A549 (cell line): ENCODE data around the gene PDE6C.
"Not testable (repeated sequence)": the region's sequence is repeated elsewhere in the genome, so short reads cannot be mapped to it uniquely, and the experiment has no call there.

Experiments used
- CTCF ChIP-seq: fragments of >200 bp; sonication (Bioruptor Twin); formaldehyde crosslinking; IDR thresholded peaks from 3 replicates; pipeline ENCODE4 v1.5.1; 2016
- ELK1 ChIP-seq: fragments of 150-350 bp; IDR thresholded peaks from 2 replicates; pipeline ENCODE4 v1.6.1; 2014; ENCODE audit warnings: low read depth, mild to moderate bottlenecking, low read length
- EP300 ChIP-seq, 2 experiments: fragments of >200 bp; sonication (Bioruptor Twin); formaldehyde crosslinking; IDR thresholded peaks; 2 replicates in 1 of 2; 3 replicates in 1 of 2; pipeline ENCODE4 v1.6.1; 2016 to 2017
- JUNB ChIP-seq: fragments of >200 bp; sonication (Bioruptor Twin); formaldehyde crosslinking; IDR thresholded peaks from 2 replicates; pipeline ENCODE4 v1.6.1; 2016
- KDM1A ChIP-seq: fragments of 200-600 bp; sonication (generic); IDR thresholded peaks from 2 replicates; pipeline ENCODE4 v1.6.1; 2016; ENCODE audit warnings: low read depth, mild to moderate bottlenecking
- MAFK ChIP-seq: fragments of 450-650 bp; IDR thresholded peaks from 2 replicates; pipeline ENCODE4 v1.6.1; 2014; ENCODE audit not compliant: partially characterized antibody
- NR3C1 ChIP-seq: fragments of >200 bp; sonication (Bioruptor Twin); formaldehyde crosslinking; IDR thresholded peaks from 3 replicates; pipeline ENCODE4 v1.6.1; 2017
- POLR2A ChIP-seq: IDR thresholded peaks from 2 replicates; pipeline ENCODE4 v1.6.1; 2012; ENCODE audit warnings: mild to moderate bottlenecking, low read length
- POLR2AphosphoS2 ChIP-seq: conservative IDR thresholded peaks from 2 replicates; pipeline ENCODE4 v1.6.1; 2012; ENCODE audit warnings: low read length, improper control_type of control experiment, inconsistent platforms
- RAD21 ChIP-seq, 2 experiments: fragments of >200 bp in 1 of 2; sonication (Bioruptor Twin) in 1 of 2; formaldehyde crosslinking in 1 of 2; IDR thresholded peaks in 1 of 2; conservative IDR thresholded peaks in 1 of 2; 2 replicates in 1 of 2; 3 replicates in 1 of 2; pipeline ENCODE4 v1.6.1; 2012 to 2018; ENCODE audit warnings: inconsistent platforms in 1 of 2
- TFCP2L1 ChIP-seq: fragments of 250-450 bp; sonication (Bioruptor Pico); IDR thresholded peaks from 2 replicates; pipeline ENCODE4 v1.5.0; 2021; ENCODE audit warnings: mild to moderate bottlenecking
- TF ChIP-seq, protein P1 (sequence below): fragments of 450-650 bp; IDR thresholded peaks from 2 replicates; pipeline ENCODE4 v1.6.1; 2014; ENCODE audit warnings: antibody characterized with exemption
- TF ChIP-seq, protein P2 (sequence below): IDR thresholded peaks from 2 replicates; pipeline ENCODE4 v1.6.1; 2012

DNA sequence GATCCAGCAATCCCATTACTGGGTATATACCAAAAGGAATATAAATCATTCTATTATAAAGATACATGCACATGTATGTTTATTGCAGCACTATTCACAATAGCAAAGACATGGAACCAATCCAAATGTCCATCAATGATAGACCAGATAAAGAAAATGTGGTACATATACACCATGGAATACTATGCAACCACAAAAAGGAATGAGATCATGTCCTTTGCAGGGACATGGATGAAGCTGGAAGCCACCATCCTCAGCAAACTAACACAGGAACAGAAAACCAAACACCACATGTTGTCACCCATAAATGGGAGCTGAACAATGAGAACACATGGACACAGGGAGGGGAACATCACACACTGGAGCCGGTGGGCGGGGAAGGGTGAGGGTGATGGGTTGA lies 84.2 kb downstream of the PDE6C start:
- not testable (repeated sequence) for TF ChIP-seq CTCF; POLR2AphosphoS2; EP300 (IDR thresholded peaks at IDR 0.05); TFCP2L1 (CRISPR knock-in tag); JUNB; RAD21 (conservative IDR thresholded peaks at IDR 0.05 in 1 of 2, IDR thresholded peaks at IDR 0.05 in 1 of 2); POLR2A; MAFK; KDM1A; ELK1; NR3C1
- TF ChIP-seq, protein P1, sequence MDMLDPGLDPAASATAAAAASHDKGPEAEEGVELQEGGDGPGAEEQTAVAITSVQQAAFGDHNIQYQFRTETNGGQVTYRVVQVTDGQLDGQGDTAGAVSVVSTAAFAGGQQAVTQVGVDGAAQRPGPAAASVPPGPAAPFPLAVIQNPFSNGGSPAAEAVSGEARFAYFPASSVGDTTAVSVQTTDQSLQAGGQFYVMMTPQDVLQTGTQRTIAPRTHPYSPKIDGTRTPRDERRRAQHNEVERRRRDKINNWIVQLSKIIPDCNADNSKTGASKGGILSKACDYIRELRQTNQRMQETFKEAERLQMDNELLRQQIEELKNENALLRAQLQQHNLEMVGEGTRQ, result not testable (repeated sequence)
- TF ChIP-seq, protein P2, sequence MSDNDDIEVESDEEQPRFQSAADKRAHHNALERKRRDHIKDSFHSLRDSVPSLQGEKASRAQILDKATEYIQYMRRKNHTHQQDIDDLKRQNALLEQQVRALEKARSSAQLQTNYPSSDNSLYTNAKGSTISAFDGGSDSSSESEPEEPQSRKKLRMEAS, result not testable (repeated sequence)
